SK-N-SH (cell line): ENCODE measurements around the gene CLEC19A. TPM values are rescaled to one million over a fixed set of nuclear protein-coding genes. Genes with fewer than 3 reads are reported as not detected.

ENCODE experiments used
- CTCF ChIA-PET: fragments of 300-600, 350-600 bp; formaldehyde crosslinking; extraction: SDS; loops from one replicate; lab custom pipeline; 2021; lab: Yijun Ruan, JAX
- POLR2A ChIA-PET: fragments of 350-600 bp; sonication (Branson Sonifier 250); formaldehyde crosslinking; extraction: SDS; loops from one replicate; lab custom pipeline; 2020; ENCODE audit warnings: antibody characterized with exemption, inconsistent platforms; lab: Yijun Ruan, JAX
- DNase-seq: peaks from one replicate; pipeline ENCODE4 v3.0.0; 2012
- H2AFZ ChIP-seq: fragments of 200-600 bp; sonication (generic); 2 replicates; pipeline ENCODE4 v1.8.1; 2016; ENCODE audit warnings: antibody characterized with exemption, mild to moderate bottlenecking, low read depth
- H3F3A ChIP-seq: fragments of 200-600 bp; sonication (generic); replicated peaks from 2 replicates; pipeline ENCODE3; 2016; ENCODE audit warnings: antibody characterized with exemption, mild to moderate bottlenecking; ENCODE audit not compliant: insufficient read depth
- H3K27ac ChIP-seq, 2 experiments: fragments of 200-500 bp in 1 of 2; fragments of 200-600 bp in 1 of 2; sonication (Bioruptor generic) in 1 of 2; sonication (generic), shearing (Covaris generic) in 1 of 2; 2 replicates each; pipeline versions ENCODE4 v1.5.1 to v1.6.1; 2014 to 2016; ENCODE audit warnings: low read depth in 2 of 2, inconsistent platforms in 1 of 2, low read length in 1 of 2, mild to moderate bottlenecking in 1 of 2, mixed read lengths in 1 of 2
- H3K27me3 ChIP-seq: fragments of 200-600 bp; sonication (generic), shearing (Covaris generic); 2 replicates; pipeline ENCODE4 v1.6.1; 2016; ENCODE audit warnings: mixed run types; ENCODE audit not compliant: insufficient read depth
- H3K36me3 ChIP-seq, 2 experiments: fragments of 200-500 bp in 1 of 2; fragments of 200-600 bp in 1 of 2; sonication (Bioruptor generic) in 1 of 2; sonication (generic) in 1 of 2; replicated peaks in 1 of 2; 2 replicates each; pipeline versions ENCODE3 to v1.5.1; 2014 to 2016; ENCODE audit warnings: low read length in 1 of 2, mild to moderate bottlenecking in 1 of 2; ENCODE audit not compliant: insufficient read depth in 2 of 2, control insufficient read depth in 1 of 2
- H3K4me1 ChIP-seq, 2 experiments: fragments of 200-500 bp in 1 of 2; fragments of 200-600 bp in 1 of 2; sonication (Bioruptor generic) in 1 of 2; sonication (generic), shearing (Covaris generic) in 1 of 2; 2 replicates each; pipeline versions ENCODE4 v1.5.1 to v1.6.1; 2014 to 2016; ENCODE audit warnings: low read depth in 1 of 2, low read length in 1 of 2, mixed run types in 1 of 2; ENCODE audit not compliant: insufficient read depth in 2 of 2, control insufficient read depth in 1 of 2
- H3K4me2 ChIP-seq: fragments of 200-600 bp; sonication (generic), shearing (Covaris generic); 2 replicates; pipeline ENCODE4 v1.6.1; 2017; ENCODE audit warnings: mixed run types
- H3K4me3 ChIP-seq, 2 experiments: fragments of 200-500 bp in 1 of 2; fragments of 200-600 bp in 1 of 2; sonication (Bioruptor generic) in 1 of 2; sonication (generic), shearing (Covaris generic) in 1 of 2; 2 replicates each; pipeline versions ENCODE4 v1.5.1 to v1.8.1; 2014 to 2016; ENCODE audit warnings: low read depth in 2 of 2, inconsistent platforms in 1 of 2, low read length in 1 of 2, mild to moderate bottlenecking in 1 of 2, mixed read lengths in 1 of 2, moderate library complexity in 1 of 2
- H3K79me2 ChIP-seq: fragments of 200-600 bp; sonication (generic); 2 replicates; pipeline ENCODE4 v1.8.1; 2017; ENCODE audit warnings: mild to moderate bottlenecking; ENCODE audit not compliant: insufficient read depth
- H3K9ac ChIP-seq: fragments of 200-600 bp; sonication (generic); 2 replicates; pipeline ENCODE4 v1.6.1; 2017; ENCODE audit warnings: mixed run types
- H3K9me2 ChIP-seq: fragments of 200-600 bp; sonication (generic); 2 replicates; pipeline ENCODE4 v1.6.1; 2017; ENCODE audit warnings: mixed run types
- H3K9me3 ChIP-seq: fragments of 200-600 bp; sonication (generic); 2 replicates; pipeline ENCODE4 v1.6.1; 2017; ENCODE audit warnings: mixed run types, mild to moderate bottlenecking, moderate library complexity
- H4K20me1 ChIP-seq: fragments of 200-600 bp; sonication (generic); 2 replicates; pipeline ENCODE4 v1.6.1; 2017; ENCODE audit warnings: mild to moderate bottlenecking, mixed run types; ENCODE audit not compliant: insufficient read depth
- CHD2 ChIP-seq: fragments of 150-350 bp; IDR thresholded peaks from 2 replicates; pipeline ENCODE4 v1.6.1; 2018; ENCODE audit warnings: low read length; ENCODE audit not compliant: partially characterized antibody
- ELF1 ChIP-seq: IDR thresholded peaks from 2 replicates; pipeline ENCODE4 v1.4.0; 2012
- FOXM1 ChIP-seq: IDR thresholded peaks from 2 replicates; pipeline ENCODE4 v1.4.0; 2012; ENCODE audit warnings: low read depth, mild to moderate bottlenecking
- GABPA ChIP-seq: IDR thresholded peaks from 2 replicates; pipeline ENCODE4 v1.4.0; 2012; ENCODE audit warnings: low read depth, mild to moderate bottlenecking
- MEF2A ChIP-seq: IDR thresholded peaks from 2 replicates; pipeline ENCODE4 v1.4.0; 2012; ENCODE audit warnings: low read depth, borderline replicate concordance
- NRF1 ChIP-seq: IDR thresholded peaks from 2 replicates; pipeline ENCODE4 v1.6.1; 2012; ENCODE audit warnings: low read depth, mild to moderate bottlenecking, low read length
- RAD21 ChIP-seq: IDR thresholded peaks from 2 replicates; pipeline ENCODE4 v1.6.1; 2012; ENCODE audit warnings: mild to moderate bottlenecking, low read length
- SIN3A ChIP-seq: IDR thresholded peaks from 2 replicates; pipeline ENCODE4 v1.6.1; 2012; ENCODE audit warnings: low read depth, mild to moderate bottlenecking, low read length, moderate library complexity, borderline replicate concordance
- YY1 ChIP-seq: IDR thresholded peaks from 2 replicates; pipeline ENCODE4 v1.4.0; 2012; ENCODE audit warnings: low read depth, mild to moderate bottlenecking
- WGBS: methylation state at CpG from one replicate; pipeline ENCODE4 v1.1.6; 2017; ENCODE audit warnings: low lambda C conversion rate; 5-methylcytosine and 5-hydroxymethylcytosine counted together
- polyA plus RNA-seq, 3 experiments: library from polyadenylated mRNA; depleted of rRNA; stranded (reverse); fragments of >200 nt; gene quantifications; 2 replicates each; pipeline ENCODE4 v1.2.3, GENCODE V29; 2012
- TF ChIP-seq, protein P1 (sequence below): IDR thresholded peaks from 2 replicates; pipeline ENCODE4 v1.6.1; 2012; ENCODE audit warnings: mild to moderate bottlenecking, low read depth, low read length, moderate library complexity
- TF ChIP-seq, protein P2 (sequence below): IDR thresholded peaks from 2 replicates; pipeline ENCODE4; 2012
- TF ChIP-seq, protein P3 (sequence below): fragments of 200-600 bp; sonication (generic); IDR thresholded peaks from 2 replicates; pipeline ENCODE4 v1.6.1; 2017; ENCODE audit warnings: antibody characterized with exemption, mild to moderate bottlenecking, moderate library complexity

CLEC19A gene
- polyA plus RNA-seq, 1 of the 3 experiments (the other 2 are of a cell fraction) = not detected

DNA sequence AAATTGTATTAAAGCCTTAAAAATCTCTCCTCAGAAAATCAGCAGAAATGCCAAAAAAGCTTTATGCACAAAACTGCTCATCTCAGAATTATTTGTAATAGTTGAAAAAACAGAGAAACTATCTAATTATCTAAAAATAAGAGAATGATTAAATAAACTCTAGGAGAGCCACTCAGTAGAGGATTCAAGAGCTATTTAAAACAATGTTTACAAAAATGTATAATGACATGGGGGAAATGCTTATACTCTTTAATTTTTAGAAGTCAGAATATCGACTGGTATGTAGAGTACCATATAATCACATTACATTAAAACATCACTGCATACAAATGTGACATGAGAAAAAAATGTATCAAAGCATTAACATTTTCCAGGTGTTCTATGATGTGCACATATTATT, 11.9 kb downstream of the CLEC19A start:
- 10% methylated on average over 1 of the region's 1 CpG for WGBS

More for the DNA sequence above, 11.9 kb downstream of the CLEC19A start:
- no peak overlapping the region for H3K4me2 ChIP-seq
- H3K9me2 ChIP-seq = no peaks in the 10 kb centered on the region
- TF ChIP-seq, protein P1, sequence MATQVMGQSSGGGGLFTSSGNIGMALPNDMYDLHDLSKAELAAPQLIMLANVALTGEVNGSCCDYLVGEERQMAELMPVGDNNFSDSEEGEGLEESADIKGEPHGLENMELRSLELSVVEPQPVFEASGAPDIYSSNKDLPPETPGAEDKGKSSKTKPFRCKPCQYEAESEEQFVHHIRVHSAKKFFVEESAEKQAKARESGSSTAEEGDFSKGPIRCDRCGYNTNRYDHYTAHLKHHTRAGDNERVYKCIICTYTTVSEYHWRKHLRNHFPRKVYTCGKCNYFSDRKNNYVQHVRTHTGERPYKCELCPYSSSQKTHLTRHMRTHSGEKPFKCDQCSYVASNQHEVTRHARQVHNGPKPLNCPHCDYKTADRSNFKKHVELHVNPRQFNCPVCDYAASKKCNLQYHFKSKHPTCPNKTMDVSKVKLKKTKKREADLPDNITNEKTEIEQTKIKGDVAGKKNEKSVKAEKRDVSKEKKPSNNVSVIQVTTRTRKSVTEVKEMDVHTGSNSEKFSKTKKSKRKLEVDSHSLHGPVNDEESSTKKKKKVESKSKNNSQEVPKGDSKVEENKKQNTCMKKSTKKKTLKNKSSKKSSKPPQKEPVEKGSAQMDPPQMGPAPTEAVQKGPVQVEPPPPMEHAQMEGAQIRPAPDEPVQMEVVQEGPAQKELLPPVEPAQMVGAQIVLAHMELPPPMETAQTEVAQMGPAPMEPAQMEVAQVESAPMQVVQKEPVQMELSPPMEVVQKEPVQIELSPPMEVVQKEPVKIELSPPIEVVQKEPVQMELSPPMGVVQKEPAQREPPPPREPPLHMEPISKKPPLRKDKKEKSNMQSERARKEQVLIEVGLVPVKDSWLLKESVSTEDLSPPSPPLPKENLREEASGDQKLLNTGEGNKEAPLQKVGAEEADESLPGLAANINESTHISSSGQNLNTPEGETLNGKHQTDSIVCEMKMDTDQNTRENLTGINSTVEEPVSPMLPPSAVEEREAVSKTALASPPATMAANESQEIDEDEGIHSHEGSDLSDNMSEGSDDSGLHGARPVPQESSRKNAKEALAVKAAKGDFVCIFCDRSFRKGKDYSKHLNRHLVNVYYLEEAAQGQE = no peak
- no peak for TF ChIP-seq GABPA
- no peak for TF ChIP-seq CHD2
- no peak for TF ChIP-seq RAD21
- TF ChIP-seq, protein P2, sequence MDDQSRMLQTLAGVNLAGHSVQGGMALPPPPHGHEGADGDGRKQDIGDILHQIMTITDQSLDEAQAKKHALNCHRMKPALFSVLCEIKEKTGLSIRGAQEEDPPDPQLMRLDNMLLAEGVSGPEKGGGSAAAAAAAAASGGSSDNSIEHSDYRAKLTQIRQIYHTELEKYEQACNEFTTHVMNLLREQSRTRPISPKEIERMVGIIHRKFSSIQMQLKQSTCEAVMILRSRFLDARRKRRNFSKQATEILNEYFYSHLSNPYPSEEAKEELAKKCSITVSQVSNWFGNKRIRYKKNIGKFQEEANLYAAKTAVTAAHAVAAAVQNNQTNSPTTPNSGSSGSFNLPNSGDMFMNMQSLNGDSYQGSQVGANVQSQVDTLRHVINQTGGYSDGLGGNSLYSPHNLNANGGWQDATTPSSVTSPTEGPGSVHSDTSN = no peak
- no peak for TF ChIP-seq FOXM1
- no peak for TF ChIP-seq YY1
- TF ChIP-seq MEF2A = no peak
- TF ChIP-seq NRF1 = no peak
- TF ChIP-seq, protein P3, sequence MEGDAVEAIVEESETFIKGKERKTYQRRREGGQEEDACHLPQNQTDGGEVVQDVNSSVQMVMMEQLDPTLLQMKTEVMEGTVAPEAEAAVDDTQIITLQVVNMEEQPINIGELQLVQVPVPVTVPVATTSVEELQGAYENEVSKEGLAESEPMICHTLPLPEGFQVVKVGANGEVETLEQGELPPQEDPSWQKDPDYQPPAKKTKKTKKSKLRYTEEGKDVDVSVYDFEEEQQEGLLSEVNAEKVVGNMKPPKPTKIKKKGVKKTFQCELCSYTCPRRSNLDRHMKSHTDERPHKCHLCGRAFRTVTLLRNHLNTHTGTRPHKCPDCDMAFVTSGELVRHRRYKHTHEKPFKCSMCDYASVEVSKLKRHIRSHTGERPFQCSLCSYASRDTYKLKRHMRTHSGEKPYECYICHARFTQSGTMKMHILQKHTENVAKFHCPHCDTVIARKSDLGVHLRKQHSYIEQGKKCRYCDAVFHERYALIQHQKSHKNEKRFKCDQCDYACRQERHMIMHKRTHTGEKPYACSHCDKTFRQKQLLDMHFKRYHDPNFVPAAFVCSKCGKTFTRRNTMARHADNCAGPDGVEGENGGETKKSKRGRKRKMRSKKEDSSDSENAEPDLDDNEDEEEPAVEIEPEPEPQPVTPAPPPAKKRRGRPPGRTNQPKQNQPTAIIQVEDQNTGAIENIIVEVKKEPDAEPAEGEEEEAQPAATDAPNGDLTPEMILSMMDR = no peak
- TF ChIP-seq SIN3A = no peak
- no peak for TF ChIP-seq ELF1
- H3K36me3 ChIP-seq = no peaks in the 10 kb centered on the region
- ChIA-PET POLR2A (interaction anchor here (0.5 kb wide), 1 partner anchor 422 kb away, joined by 6 read pairs; no protein-coding TSS in a partner anchor), CTCF (interaction anchor here (0.6 to 1.5 kb wide), 4 partner anchors 10 to 84 kb away, joined by 3 to 6 read pairs (median 4); no protein-coding TSS in a partner anchor)
- no peaks in the 10 kb centered on the region for H3K79me2 ChIP-seq
- no peak overlapping the region for H3K9ac ChIP-seq
- DNase-seq = no peak
- no peak overlapping the region for H3K27ac ChIP-seq
- H4K20me1 ChIP-seq = no peaks in the 10 kb centered on the region
- no peak overlapping the region for H3K4me3 ChIP-seq
- H3K9me3 ChIP-seq = no peaks in the 10 kb centered on the region
- peaks cover 0 to 9% of the 10 kb centered on the region in 2 experiments; a peak in 2 of 4 replicates for H3K4me1 ChIP-seq
- no peaks in the 10 kb centered on the region for H3F3A ChIP-seq
- no peaks in the 10 kb centered on the region for H3K27me3 ChIP-seq
- H2AFZ ChIP-seq = no peak overlapping the region
